Mucosa of rectum (tissue), 2 donors: Measurements from ENCODE around the gene STARD6.
"Not testable (repeated sequence)": the region's sequence is repeated elsewhere in the genome, so short reads cannot be mapped to it uniquely, and the experiment has no call there.

Experiments
- H3K27ac ChIP-seq, 2 donors: one replicate each; pipeline ENCODE4 v1.7.0; 2013; ENCODE audit warnings: inconsistent platforms in 2 of 2, low read depth in 2 of 2, low read length in 2 of 2
- H3K27me3 ChIP-seq, 2 donors: one replicate each; pipeline ENCODE4 v1.7.0; 2013; ENCODE audit warnings: low read length in 2 of 2; ENCODE audit not compliant: control insufficient read depth in 2 of 2, insufficient read depth in 2 of 2
- H3K36me3 ChIP-seq, 2 donors: one replicate each; pipeline ENCODE4 v1.7.0; 2013; ENCODE audit warnings: low read length in 2 of 2; ENCODE audit not compliant: control insufficient read depth in 2 of 2, insufficient read depth in 2 of 2
- H3K4me1 ChIP-seq, 2 donors: one replicate each; pipeline ENCODE4 v1.7.0; 2013; ENCODE audit warnings: low read length in 2 of 2, mild to moderate bottlenecking in 1 of 2; ENCODE audit not compliant: control insufficient read depth in 2 of 2, insufficient read depth in 2 of 2
- H3K4me3 ChIP-seq, 2 donors: one replicate each; pipeline ENCODE4 v1.7.0; 2013; ENCODE audit warnings: low read length in 2 of 2
- H3K9ac ChIP-seq, 2 donors: one replicate each; pipeline ENCODE4 v1.7.0; 2013; ENCODE audit warnings: low read length in 2 of 2, low read depth in 1 of 2, mild to moderate bottlenecking in 1 of 2
- H3K9me3 ChIP-seq, 2 donors: one replicate each; pipeline ENCODE4 v1.7.0; 2013; ENCODE audit warnings: low read length in 2 of 2; ENCODE audit not compliant: control insufficient read depth in 2 of 2
- donor health status: healthy.
- donor health status: Normal muscosa, but diverticular disease.

STARD6 gene

GRCh38 chr18:54386800-54387495 lies 29.3 kb upstream of the STARD6 start:
- H3K9me3 ChIP-seq, H3K9ac ChIP-seq, H3K4me3 ChIP-seq, H3K27ac ChIP-seq, H3K36me3 ChIP-seq, H3K27me3 ChIP-seq: not testable (repeated sequence)
- H3K4me1 ChIP-seq: peaks cover 0 to 11% of the 10 kb centered on the region in 2 donors

GRCh38 chr18:54386043-54386442 lies 28.4 kb upstream of the STARD6 start:
- peaks cover 0 to 11% of the 10 kb centered on the region in 2 donors for H3K4me1 ChIP-seq
- no peaks in the 10 kb centered on the region for H3K27me3 ChIP-seq
- H3K36me3 ChIP-seq: no peaks in the 10 kb centered on the region
- H3K27ac ChIP-seq: no peak overlapping the region
- no peak overlapping the region for H3K4me3 ChIP-seq
- no peak overlapping the region for H3K9ac ChIP-seq
- no peaks in the 10 kb centered on the region for H3K9me3 ChIP-seq

GRCh38 chr18:54382733-54383252 lies 25.1 kb upstream of the STARD6 start:
- Histone ChIP-seq H3K4me1 (peaks cover 0 to 2% of the 10 kb centered on the region in 2 donors), H3K27me3 (no peaks in the 10 kb centered on the region), H3K4me3 (no peak overlapping the region), H3K36me3 (no peaks in the 10 kb centered on the region), H3K9me3 (no peaks in the 10 kb centered on the region), H3K9ac (no peak overlapping the region), H3K27ac (no peak overlapping the region)

- Histone ChIP-seq H3K36me3 (no peaks in the 10 kb centered on the region), H3K9me3 (no peaks in the 10 kb centered on the region), H3K4me3 (no peak overlapping the region), H3K9ac (no peak overlapping the region), H3K27me3 (no peaks in the 10 kb centered on the region), H3K4me1 (peaks cover 0 to 2% of the 10 kb centered on the region in 2 donors), H3K27ac (no peak overlapping the region)
These were observed 24.4 kb upstream of the STARD6 start for GRCh38 chr18:54382076-54382475.

- Histone ChIP-seq H3K9me3 (no peaks in the 10 kb centered on the region), H3K27me3 (no peaks in the 10 kb centered on the region), H3K9ac (no peak overlapping the region), H3K4me1 (peaks cover 0 to 2% of the 10 kb centered on the region in 2 donors), H3K4me3 (no peak overlapping the region), H3K27ac (no peak overlapping the region), H3K36me3 (no peaks in the 10 kb centered on the region)
These were observed 24.0 kb upstream of the STARD6 start for GRCh38 chr18:54381640-54382039.

GRCh38 chr18:54378057-54378456 lies 20.4 kb upstream of the STARD6 start:
- H3K27ac ChIP-seq: no peak overlapping the region
- H3K36me3 ChIP-seq: no peaks in the 10 kb centered on the region
- H3K9ac ChIP-seq: no peak overlapping the region
- H3K4me1 ChIP-seq: no peaks in the 10 kb centered on the region
- no peaks in the 10 kb centered on the region for H3K9me3 ChIP-seq
- H3K27me3 ChIP-seq: no peaks in the 10 kb centered on the region
- no peak overlapping the region for H3K4me3 ChIP-seq

- Histone ChIP-seq H3K36me3 (no peaks in the 10 kb centered on the region), H3K4me3 (no peak overlapping the region), H3K9me3 (no peaks in the 10 kb centered on the region), H3K27me3 (peaks cover 0 to 2% of the 10 kb centered on the region in 2 donors), H3K9ac (no peak overlapping the region), H3K4me1 (peaks cover 5 to 9% of the 10 kb centered on the region in 2 donors), H3K27ac (no peak overlapping the region)
These were observed 2.7 kb upstream of the STARD6 start for GRCh38 chr18:54360406-54360805.

GRCh38 chr18:54359233-54359632 lies 1.6 kb upstream of the STARD6 start:
- H3K27ac ChIP-seq: no peak overlapping the region
- H3K9ac ChIP-seq: no peak overlapping the region
- peak overlapping the region in 1 of 2 donors; percentile 93 for H3K4me3 ChIP-seq
- no peaks in the 10 kb centered on the region for H3K9me3 ChIP-seq
- peaks cover 0 to 2% of the 10 kb centered on the region in 2 donors for H3K27me3 ChIP-seq
- peaks cover 5 to 9% of the 10 kb centered on the region in 2 donors for H3K4me1 ChIP-seq
- H3K36me3 ChIP-seq: no peaks in the 10 kb centered on the region

GRCh38 chr18:54358495-54359040 lies 910 bp upstream of the STARD6 start:
- no peaks in the 10 kb centered on the region for H3K36me3 ChIP-seq
- H3K9me3 ChIP-seq: no peaks in the 10 kb centered on the region
- peak overlapping the region; percentile 76 to 82 for H3K9ac ChIP-seq
- H3K27me3 ChIP-seq: peaks cover 0 to 2% of the 10 kb centered on the region in 2 donors
- peak overlapping the region in 1 of 2 donors; percentile 58 for H3K27ac ChIP-seq
- H3K4me1 ChIP-seq: peaks cover 5 to 9% of the 10 kb centered on the region in 2 donors
- peak overlapping the region; percentile 91 to 93 for H3K4me3 ChIP-seq

GRCh38 chr18:54357082-54357659 lies 487 bp downstream of the STARD6 start:
- Histone ChIP-seq H3K27me3 (peaks cover 2 to 4% of the 10 kb centered on the region in 2 donors), H3K27ac (peak overlapping the region; percentile 58 to 67), H3K4me3 (peak overlapping the region; percentile 91 to 93), H3K9me3 (no peaks in the 10 kb centered on the region), H3K9ac (peak overlapping the region; percentile 20 to 82), H3K4me1 (peaks cover 5 to 9% of the 10 kb centered on the region in 2 donors), H3K36me3 (no peaks in the 10 kb centered on the region)
